Mesothelial cell of epicardium (in vitro differentiated cells): Measurements from ENCODE around the gene DDX18. TPM values are rescaled to one million over a fixed set of nuclear protein-coding genes. Genes with fewer than 3 reads are reported as not detected.

Source experiments
- DNase-seq, 2 experiments: peaks; one replicate each; pipeline ENCODE4 v3.0.0; 2021; ENCODE audit warnings: low spot score in 2 of 2; ENCODE audit not compliant: unreplicated experiment in 2 of 2
- H3K27ac Mint-ChIP-seq: 2 replicates; pipeline ENCODE4 v1.8.0; 2021; ENCODE audit warnings: mixed read lengths
- H3K27me3 Mint-ChIP-seq: 2 replicates; pipeline ENCODE4 v1.8.0; 2021; ENCODE audit warnings: low read depth, mixed read lengths
- H3K36me3 Mint-ChIP-seq: 2 replicates; pipeline ENCODE4 v1.8.0; 2021; ENCODE audit warnings: mixed read lengths
- H3K4me1 Mint-ChIP-seq: 2 replicates; pipeline ENCODE4 v1.8.0; 2021; ENCODE audit warnings: mixed read lengths
- H3K4me3 Mint-ChIP-seq: 2 replicates; pipeline ENCODE4 v1.8.0; 2021; ENCODE audit warnings: mild to moderate bottlenecking, moderate library complexity, mixed read lengths
- H3K9me3 Mint-ChIP-seq: 2 replicates; pipeline ENCODE4 v1.8.0; 2021; ENCODE audit warnings: mixed read lengths
- total RNA-seq: library from RNA; stranded (reverse); gene quantifications from 3 replicates; pipeline ENCODE4 v1.2.1, GENCODE V29; 2021
- TF ChIP-seq, protein P1 (sequence below): fragments of 200-600 bp; sonication (generic); IDR thresholded peaks from one replicate; pipeline ENCODE4 v1.5.0; 2021; ENCODE audit warnings: antibody characterized with exemption; ENCODE audit not compliant: unreplicated experiment

DDX18 gene
- total RNA-seq = 64.4 to 68.9 TPM (median 66.2 TPM) in 3 replicates

GRCh38 chr2:117814417-117815264, at the start of gene DDX18:
DDX18 (plus strand) TSS chr2:117814691; CDS start chr2:117814778, 87 bp downstream.
- TF ChIP-seq, protein P1, sequence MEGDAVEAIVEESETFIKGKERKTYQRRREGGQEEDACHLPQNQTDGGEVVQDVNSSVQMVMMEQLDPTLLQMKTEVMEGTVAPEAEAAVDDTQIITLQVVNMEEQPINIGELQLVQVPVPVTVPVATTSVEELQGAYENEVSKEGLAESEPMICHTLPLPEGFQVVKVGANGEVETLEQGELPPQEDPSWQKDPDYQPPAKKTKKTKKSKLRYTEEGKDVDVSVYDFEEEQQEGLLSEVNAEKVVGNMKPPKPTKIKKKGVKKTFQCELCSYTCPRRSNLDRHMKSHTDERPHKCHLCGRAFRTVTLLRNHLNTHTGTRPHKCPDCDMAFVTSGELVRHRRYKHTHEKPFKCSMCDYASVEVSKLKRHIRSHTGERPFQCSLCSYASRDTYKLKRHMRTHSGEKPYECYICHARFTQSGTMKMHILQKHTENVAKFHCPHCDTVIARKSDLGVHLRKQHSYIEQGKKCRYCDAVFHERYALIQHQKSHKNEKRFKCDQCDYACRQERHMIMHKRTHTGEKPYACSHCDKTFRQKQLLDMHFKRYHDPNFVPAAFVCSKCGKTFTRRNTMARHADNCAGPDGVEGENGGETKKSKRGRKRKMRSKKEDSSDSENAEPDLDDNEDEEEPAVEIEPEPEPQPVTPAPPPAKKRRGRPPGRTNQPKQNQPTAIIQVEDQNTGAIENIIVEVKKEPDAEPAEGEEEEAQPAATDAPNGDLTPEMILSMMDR = peak; percentile 85
- peaks cover 5% of the 10 kb centered on the region for H3K27me3 Mint-ChIP-seq
- H3K27ac Mint-ChIP-seq = peak within 1 kb of the TSS; percentile 97
- H3K9me3 Mint-ChIP-seq = no peaks in the 10 kb centered on the region
- peaks cover 15% of the 10 kb centered on the region for H3K36me3 Mint-ChIP-seq
- peaks cover 13% of the 10 kb centered on the region for H3K4me1 Mint-ChIP-seq
- H3K4me3 Mint-ChIP-seq = peak within 1 kb of the TSS; percentile 88
- DNase-seq = peak; percentile 86 to 96

DNA sequence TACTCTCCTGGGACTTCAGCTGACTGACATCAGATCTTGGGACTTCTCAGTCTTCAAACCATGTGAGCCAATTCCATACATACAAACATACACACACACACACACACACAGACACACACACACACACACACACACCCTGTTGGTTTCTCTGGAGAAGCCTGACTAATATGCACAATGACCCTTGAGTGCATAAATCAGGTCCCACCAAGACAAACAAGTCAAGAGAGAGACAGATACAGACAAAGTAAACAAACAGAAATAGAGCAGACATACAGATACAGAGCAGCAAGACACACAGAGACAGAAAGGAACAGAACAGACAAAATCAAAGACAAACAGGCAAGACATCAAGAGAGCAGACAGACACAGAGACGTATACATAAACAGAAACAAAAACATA, 43.8 kb upstream of the DDX18 start:
- Mint-ChIP-seq H3K27me3 (no peaks in the 10 kb centered on the region), H3K9me3 (no peaks in the 10 kb centered on the region), H3K4me1 (peaks cover 11% of the 10 kb centered on the region), H3K36me3 (no peaks in the 10 kb centered on the region), H3K27ac (peak overlapping the region; percentile 1), H3K4me3 (no peak overlapping the region)
- DNase-seq = no peak
- TF ChIP-seq, protein P1 = no peak

DNA sequence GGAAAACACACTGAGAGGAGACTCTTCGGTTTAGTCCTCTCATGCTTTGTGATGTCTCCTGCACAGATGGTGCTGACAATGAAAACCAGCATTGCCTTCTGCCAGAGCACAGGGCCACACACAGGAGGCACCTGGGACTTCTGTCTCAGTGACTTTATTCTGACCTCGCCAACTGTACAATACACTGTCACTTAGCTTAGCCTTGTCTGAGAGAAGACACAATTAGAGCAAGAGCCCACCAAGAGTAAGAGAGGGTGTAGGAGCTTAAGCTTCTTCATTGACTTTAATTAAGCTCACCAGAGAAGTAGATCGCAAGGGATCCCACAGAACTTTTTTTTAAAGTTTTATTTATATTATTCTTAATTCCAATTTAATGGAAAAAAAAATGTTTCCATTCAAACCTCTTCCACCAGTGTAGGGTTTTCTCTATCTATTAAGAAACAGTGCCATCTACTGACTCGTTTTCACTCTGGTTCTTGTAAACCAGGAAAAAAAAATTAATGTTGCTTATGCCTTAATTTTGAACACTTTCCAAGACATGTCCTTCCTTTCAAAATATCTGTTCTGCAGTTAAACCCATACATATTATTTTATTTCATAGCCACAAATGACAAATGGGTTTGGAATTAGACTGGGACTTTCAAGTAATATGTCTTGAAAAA, 42.4 kb upstream of the DDX18 start:
- Mint-ChIP-seq H3K9me3 (no peaks in the 10 kb centered on the region), H3K36me3 (no peaks in the 10 kb centered on the region), H3K4me3 (no peak overlapping the region), H3K27me3 (no peaks in the 10 kb centered on the region), H3K27ac (no peak overlapping the region), H3K4me1 (peaks cover 11% of the 10 kb centered on the region)
- DNase-seq = no peak
- TF ChIP-seq, protein P1 = peak; percentile 58

GRCh38 chr2:117774716-117775115, 39.8 kb upstream of the DDX18 start:
- Mint-ChIP-seq H3K27me3 (no peaks in the 10 kb centered on the region), H3K4me1 (peaks cover 11% of the 10 kb centered on the region), H3K9me3 (peaks cover 6% of the 10 kb centered on the region), H3K27ac (no peak overlapping the region), H3K4me3 (no peak overlapping the region), H3K36me3 (no peaks in the 10 kb centered on the region)
- TF ChIP-seq, protein P1 = no peak
- no peak for DNase-seq

DNA sequence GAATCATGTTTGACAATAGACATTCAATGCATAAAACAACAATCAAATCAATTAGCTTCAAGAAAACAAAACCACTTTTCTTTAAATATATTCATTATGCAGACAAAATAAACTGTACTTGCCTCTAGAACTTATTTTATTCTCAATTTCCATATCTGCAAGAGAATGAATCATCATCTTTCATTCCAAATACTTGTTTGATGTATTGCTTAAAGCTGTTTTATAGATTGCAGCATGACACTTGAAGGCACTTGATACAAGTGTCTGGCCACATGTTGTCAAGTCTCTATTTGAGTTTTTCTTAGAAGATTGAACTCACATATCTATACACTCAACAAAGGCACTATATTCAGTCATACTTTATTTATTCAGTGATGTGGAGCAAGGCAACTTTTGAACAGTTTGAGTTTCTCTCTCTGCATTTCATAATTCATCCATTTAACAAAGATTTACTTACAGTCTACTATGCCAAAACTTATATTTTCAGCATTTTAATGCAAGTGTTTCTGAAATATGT, 38.7 kb upstream of the DDX18 start:
- Mint-ChIP-seq H3K36me3 (peaks cover under 1% of the 10 kb centered on the region), H3K9me3 (peaks cover 7% of the 10 kb centered on the region), H3K27ac (no peak overlapping the region), H3K4me3 (no peak overlapping the region), H3K4me1 (peaks cover 8% of the 10 kb centered on the region), H3K27me3 (no peaks in the 10 kb centered on the region)
- TF ChIP-seq, protein P1 = no peak
- DNase-seq = no peak
